ENCODE data around the gene ADAMTS14.

ADAMTS14 gene

GRCh38 chr10:70730955-70731354 lies 58.6 kb downstream of the ADAMTS14 start:
- no peak for ATAC-seq (ENCODE audit: insufficient read depth, low read depth)
- Histone ChIP-seq H2AFZ (ENCODE audit: low read depth, low read length) (no peak overlapping the region), H4K20me1 (ENCODE audit: insufficient read depth, low read length) (no peaks in the 10 kb centered on the region), H3K9ac (ENCODE audit: low read depth, low read length) (no peak overlapping the region), H3K9me3 (ENCODE audit: insufficient read depth, low read length, severe bottlenecking) (no peaks in the 10 kb centered on the region), H3K36me3 (ENCODE audit: insufficient read depth, low read length) (no peaks in the 10 kb centered on the region), H3K4me2 (ENCODE audit: insufficient read depth, low read length) (no peak overlapping the region), H3K27me3 (ENCODE audit: insufficient read depth, low read length, poor library complexity) (no peaks in the 10 kb centered on the region), H3K4me3 (ENCODE audit: low read depth in 1 of 2, low read length in 2 of 2) (no peak overlapping the region), H3K27ac (ENCODE audit: low read length) (no peak overlapping the region), H3K4me1 (ENCODE audit: insufficient read depth, low read length) (no peaks in the 10 kb centered on the region), H3K79me2 (ENCODE audit: insufficient read depth, low read length) (no peaks in the 10 kb centered on the region)
- no peak for TF ChIP-seq EZH2 (IDR thresholded peaks at IDR 0.05; ENCODE audit: borderline replicate concordance, low read depth, low read length, severe bottlenecking)
- TF ChIP-seq, protein P1, sequence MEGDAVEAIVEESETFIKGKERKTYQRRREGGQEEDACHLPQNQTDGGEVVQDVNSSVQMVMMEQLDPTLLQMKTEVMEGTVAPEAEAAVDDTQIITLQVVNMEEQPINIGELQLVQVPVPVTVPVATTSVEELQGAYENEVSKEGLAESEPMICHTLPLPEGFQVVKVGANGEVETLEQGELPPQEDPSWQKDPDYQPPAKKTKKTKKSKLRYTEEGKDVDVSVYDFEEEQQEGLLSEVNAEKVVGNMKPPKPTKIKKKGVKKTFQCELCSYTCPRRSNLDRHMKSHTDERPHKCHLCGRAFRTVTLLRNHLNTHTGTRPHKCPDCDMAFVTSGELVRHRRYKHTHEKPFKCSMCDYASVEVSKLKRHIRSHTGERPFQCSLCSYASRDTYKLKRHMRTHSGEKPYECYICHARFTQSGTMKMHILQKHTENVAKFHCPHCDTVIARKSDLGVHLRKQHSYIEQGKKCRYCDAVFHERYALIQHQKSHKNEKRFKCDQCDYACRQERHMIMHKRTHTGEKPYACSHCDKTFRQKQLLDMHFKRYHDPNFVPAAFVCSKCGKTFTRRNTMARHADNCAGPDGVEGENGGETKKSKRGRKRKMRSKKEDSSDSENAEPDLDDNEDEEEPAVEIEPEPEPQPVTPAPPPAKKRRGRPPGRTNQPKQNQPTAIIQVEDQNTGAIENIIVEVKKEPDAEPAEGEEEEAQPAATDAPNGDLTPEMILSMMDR (IDR thresholded peaks at IDR 0.05; ENCODE audit: borderline replicate concordance, extremely low read depth, low read length, poor library complexity, severe bottlenecking): no peak
- no peak for DNase-seq

DNA sequence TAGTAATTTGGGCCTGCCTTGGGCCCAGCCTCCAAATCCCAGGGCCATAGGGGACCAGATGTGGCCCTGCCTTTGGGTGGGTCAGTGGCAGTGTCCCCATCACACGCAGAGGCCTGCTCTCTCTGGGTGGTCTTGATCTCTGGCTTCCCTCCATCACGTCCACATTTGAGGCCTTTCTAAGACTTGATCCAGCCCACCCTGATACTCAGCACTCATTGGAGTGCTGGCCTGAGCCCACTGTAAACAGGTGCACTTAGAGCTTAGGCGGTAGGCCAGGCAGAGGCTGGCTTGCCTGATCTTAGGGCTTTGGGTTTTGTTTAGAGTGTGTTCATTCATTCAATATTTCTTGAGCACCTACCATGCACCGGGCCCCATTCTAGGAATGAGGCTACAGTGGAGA lies 60.3 kb downstream of the ADAMTS14 start:
- no peaks in the 10 kb centered on the region for H3K27me3 ChIP-seq (ENCODE audit: insufficient read depth, low read length, poor library complexity)
- DNase-seq (no peak), ATAC-seq (ENCODE audit: insufficient read depth, low read depth) (no peak)
- no peak overlapping the region for H3K27ac ChIP-seq (ENCODE audit: low read length)
- H3K9ac ChIP-seq (ENCODE audit: low read depth, low read length): no peak overlapping the region
- no peak overlapping the region for H2AFZ ChIP-seq (ENCODE audit: low read depth, low read length)
- H4K20me1 ChIP-seq (ENCODE audit: insufficient read depth, low read length): no peaks in the 10 kb centered on the region
- H3K4me3 ChIP-seq (ENCODE audit: low read depth in 1 of 2, low read length in 2 of 2): no peak overlapping the region
- H3K4me1 ChIP-seq (ENCODE audit: insufficient read depth, low read length): no peaks in the 10 kb centered on the region
- H3K9me3 ChIP-seq (ENCODE audit: insufficient read depth, low read length, severe bottlenecking): no peaks in the 10 kb centered on the region
- H3K79me2 ChIP-seq (ENCODE audit: insufficient read depth, low read length): no peaks in the 10 kb centered on the region
- no peak overlapping the region for H3K4me2 ChIP-seq (ENCODE audit: insufficient read depth, low read length)
- H3K36me3 ChIP-seq (ENCODE audit: insufficient read depth, low read length): no peaks in the 10 kb centered on the region
- no peak for TF ChIP-seq EZH2 (IDR thresholded peaks at IDR 0.05; ENCODE audit: borderline replicate concordance, low read depth, low read length, severe bottlenecking)
- TF ChIP-seq, protein P1 (IDR thresholded peaks at IDR 0.05; ENCODE audit: borderline replicate concordance, extremely low read depth, low read length, poor library complexity, severe bottlenecking): no peak

DNA sequence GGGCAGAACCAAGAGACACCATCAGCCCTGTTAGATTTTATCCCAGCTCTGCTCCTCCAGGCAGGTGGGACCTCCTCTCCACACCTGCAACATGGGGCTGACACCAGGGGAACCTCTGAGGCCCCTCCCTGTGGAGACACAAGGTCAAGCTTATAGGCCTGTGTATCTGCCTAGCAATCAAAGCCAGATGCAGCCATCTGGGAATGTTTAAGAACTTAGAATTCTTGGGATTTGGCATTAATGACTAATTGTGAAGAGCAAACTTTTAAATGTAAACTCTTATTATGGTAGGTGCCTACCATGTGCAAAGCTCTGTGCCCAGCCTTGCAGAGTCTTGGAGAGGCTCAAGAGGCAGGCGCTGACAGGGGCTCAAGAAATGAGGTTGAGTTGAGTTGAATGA lies 60.7 kb downstream of the ADAMTS14 start:
- no peaks in the 10 kb centered on the region for H3K9me3 ChIP-seq (ENCODE audit: insufficient read depth, low read length, severe bottlenecking)

More for the DNA sequence above, 60.7 kb downstream of the ADAMTS14 start:
- no peak for ATAC-seq (ENCODE audit: insufficient read depth, low read depth)
- H3K4me2 ChIP-seq (ENCODE audit: insufficient read depth, low read length): no peak overlapping the region
- no peak overlapping the region for H3K27ac ChIP-seq (ENCODE audit: low read length)
- no peak overlapping the region for H3K9ac ChIP-seq (ENCODE audit: low read depth, low read length)
- H3K4me1 ChIP-seq (ENCODE audit: insufficient read depth, low read length): no peaks in the 10 kb centered on the region
- no peak overlapping the region for H2AFZ ChIP-seq (ENCODE audit: low read depth, low read length)
- TF ChIP-seq EZH2 (IDR thresholded peaks at IDR 0.05; ENCODE audit: borderline replicate concordance, low read depth, low read length, severe bottlenecking): no peak
- TF ChIP-seq, protein P1 (IDR thresholded peaks at IDR 0.05; ENCODE audit: borderline replicate concordance, extremely low read depth, low read length, poor library complexity, severe bottlenecking): no peak
- no peaks in the 10 kb centered on the region for H3K27me3 ChIP-seq (ENCODE audit: insufficient read depth, low read length, poor library complexity)
- DNase-seq: no peak
- H3K79me2 ChIP-seq (ENCODE audit: insufficient read depth, low read length): no peaks in the 10 kb centered on the region
- no peaks in the 10 kb centered on the region for H4K20me1 ChIP-seq (ENCODE audit: insufficient read depth, low read length)
- no peak overlapping the region for H3K4me3 ChIP-seq (ENCODE audit: low read depth in 1 of 2, low read length in 2 of 2)
- H3K36me3 ChIP-seq (ENCODE audit: insufficient read depth, low read length): no peaks in the 10 kb centered on the region
